Astrocyte of the spinal cord (primary cell): ENCODE measurements around the gene GABBR2.

ENCODE experiments used
- DNase-seq: peaks from one replicate; pipeline ENCODE4 v3.0.0; 2011; ENCODE audit warnings: low read depth, low spot score
- H3K4me3 ChIP-seq: 2 replicates; pipeline ENCODE4 v1.5.1; 2011; ENCODE audit warnings: low read depth, mild to moderate bottlenecking, low read length, moderate library complexity
- CTCF ChIP-seq: IDR thresholded peaks from 2 replicates; pipeline ENCODE4 v1.5.1; 2012; ENCODE audit warnings: low read depth, mild to moderate bottlenecking, low read length, inconsistent platforms
- in situ Hi-C: cut with HindIII; loops from 2 replicates; pipeline ENCODE4 v1.10.0; 2017; ENCODE audit warnings: low sequenced_read_pairs

GABBR2 gene

GRCh38 chr9:98545021-98545420 is 163.7 kb downstream of the GABBR2 start:
- TF ChIP-seq CTCF: no peak
- H3K4me3 ChIP-seq: no peak overlapping the region
- DNase-seq: no peak
- in situ Hi-C loops: no loop called here

DNA sequence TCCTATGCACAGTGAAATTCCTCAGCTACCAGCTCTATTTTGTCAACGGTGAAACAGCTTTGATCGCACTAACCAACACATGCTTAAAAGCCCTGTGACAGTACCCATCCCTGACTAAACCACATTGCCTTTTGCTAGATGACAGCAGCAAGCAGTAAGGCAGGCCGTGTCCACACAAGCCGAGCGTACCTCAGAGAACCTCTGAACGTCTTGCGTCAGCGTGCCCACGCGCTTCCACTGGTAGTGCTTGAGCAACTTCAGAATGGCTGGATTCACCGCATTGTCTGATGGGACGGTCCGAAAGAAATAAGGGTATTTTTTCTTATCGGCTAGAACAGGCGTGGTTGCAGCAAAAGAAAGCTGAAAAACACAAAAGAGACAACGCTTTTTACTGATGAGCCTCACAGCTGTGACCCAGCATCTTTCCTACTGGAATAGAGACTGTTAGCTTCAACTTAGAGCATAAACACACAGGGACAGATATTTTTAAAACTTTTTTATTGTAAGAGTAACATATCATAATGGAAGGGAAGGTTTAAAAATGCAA is 167.0 kb downstream of the GABBR2 start:
- H3K4me3 ChIP-seq: no peak overlapping the region
- no peak for DNase-seq
- no peak for TF ChIP-seq CTCF
- in situ Hi-C loops: no loop called here

GRCh38 chr9:98540476-98540875 is 168.3 kb downstream of the GABBR2 start:
- DNase-seq: no peak

GRCh38 chr9:98539954-98540353 is 168.8 kb downstream of the GABBR2 start:
- in situ Hi-C loops: no loop called here
- no peak for TF ChIP-seq CTCF
- DNase-seq: peak; percentile 59

More at GRCh38 chr9:98540476-98540875, 168.3 kb downstream of the GABBR2 start:
- no peak for TF ChIP-seq CTCF
- H3K4me3 ChIP-seq: no peak overlapping the region
- in situ Hi-C loops: no loop called here

DNA sequence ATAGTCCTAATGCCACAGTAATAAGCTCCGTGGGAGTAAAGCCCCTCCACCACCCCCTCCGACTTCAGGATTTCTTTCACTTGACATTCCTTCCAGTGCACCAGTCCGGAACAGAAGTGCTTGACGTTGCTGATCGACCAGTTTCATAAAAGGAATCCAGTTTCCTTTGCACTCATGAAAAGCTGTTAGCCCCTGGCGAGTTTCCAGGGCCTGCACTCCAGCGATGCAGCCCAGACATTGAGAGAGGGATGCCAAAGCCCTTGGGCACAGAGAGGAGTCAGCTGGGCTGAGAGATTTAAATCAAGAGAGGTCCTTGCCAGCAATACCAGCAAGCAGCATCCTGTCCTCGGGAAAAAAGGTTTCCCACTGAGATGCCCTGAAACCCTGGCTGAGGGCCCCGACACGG is 170.1 kb downstream of the GABBR2 start:
- no peak overlapping the region for H3K4me3 ChIP-seq
- peak; percentile 29 for DNase-seq
- TF ChIP-seq CTCF: no peak
- in situ Hi-C loops: no loop called here

More at GRCh38 chr9:98539954-98540353, 168.8 kb downstream of the GABBR2 start:
- H3K4me3 ChIP-seq: no peak overlapping the region

DNA sequence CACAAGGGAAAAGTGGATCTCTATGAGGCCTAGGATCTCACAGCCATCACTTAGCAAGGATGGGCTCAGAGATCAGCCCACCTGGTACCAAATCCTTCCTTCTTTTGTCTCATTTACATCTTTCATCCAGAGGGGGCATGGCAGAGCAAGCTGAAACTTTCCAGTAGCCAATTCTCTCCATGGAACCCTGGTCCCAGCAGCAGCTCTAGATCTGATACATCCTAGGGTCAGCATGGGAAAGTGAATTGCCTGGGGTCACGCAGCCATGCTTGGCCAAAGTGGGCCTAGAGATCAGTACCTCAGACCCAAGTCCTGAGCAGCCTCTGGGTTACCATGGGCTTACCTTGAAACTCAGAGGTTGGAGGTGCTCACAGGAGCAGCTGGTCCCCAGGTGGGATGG is 170.5 kb downstream of the GABBR2 start:
- no peak for DNase-seq
- peak; percentile 0 for TF ChIP-seq CTCF
- in situ Hi-C loops: no loop called here
- H3K4me3 ChIP-seq: no peak overlapping the region
